IMR-90 (cell line): Measurements from ENCODE around the gene PPT2. TPM values are rescaled to one million over a fixed set of nuclear protein-coding genes. Genes with fewer than 3 reads are reported as not detected.

Experiments
- ATAC-seq: fragments of 200-7000 bp; cut with Tn5 transposase; 2 replicates; pipeline ENCODE4 v1.9.1; 2020; ENCODE audit warnings: low read depth, mild to moderate bottlenecking, moderate library complexity
- BruUV-seq: library from RNA; stranded (reverse); fragments of 400-500 nt; replicated peaks from 2 replicates; lab custom pipeline; 2021; lab: Mats Ljungman, UMichigan
- CTCF ChIA-PET: fragments of 300-600 bp; formaldehyde crosslinking; extraction: SDS; loops from one replicate; lab custom pipeline; 2021; ENCODE audit warnings: antibody characterized with exemption; lab: Yijun Ruan, JAX
- POLR2A ChIA-PET: fragments of 300-600 bp; sonication (Branson Sonifier 250); formaldehyde crosslinking; loops from one replicate; lab custom pipeline; 2022; ENCODE audit warnings: antibody characterized with exemption; ENCODE audit not compliant: unreplicated experiment; lab: Charles Lee
- DNase-seq: peaks from one replicate; pipeline ENCODE4 v3.0.0; 2013
- H2AFZ ChIP-seq: replicated peaks from 2 replicates; pipeline ENCODE3; 2013; ENCODE audit warnings: low read length, mild to moderate bottlenecking; ENCODE audit not compliant: poor library complexity
- H2AK5ac ChIP-seq: 2 replicates; pipeline ENCODE4 v1.6.1; 2013; ENCODE audit warnings: low read depth, low read length, inconsistent platforms
- H2AK9ac ChIP-seq: replicated peaks from 2 replicates; pipeline ENCODE3; 2013; ENCODE audit warnings: mild to moderate bottlenecking, low read depth, low read length, moderate library complexity; ENCODE audit not compliant: poor library complexity
- H2BK120ac ChIP-seq: 2 replicates; pipeline ENCODE4 v1.6.1; 2013; ENCODE audit warnings: low read depth, low read length, inconsistent platforms
- H2BK15ac ChIP-seq: 3 replicates; pipeline ENCODE4 v1.6.1; 2013; ENCODE audit warnings: low read depth, low read length, inconsistent platforms
- H2BK20ac ChIP-seq: 2 replicates; pipeline ENCODE4 v1.6.1; 2013; ENCODE audit warnings: low read depth, mild to moderate bottlenecking, inconsistent platforms, low read length, moderate library complexity
- H2BK5ac ChIP-seq: 2 replicates; pipeline ENCODE4 v1.6.1; 2013; ENCODE audit warnings: mild to moderate bottlenecking, low read depth, low read length, inconsistent platforms; ENCODE audit not compliant: poor library complexity, severe bottlenecking
- H3K14ac ChIP-seq: replicated peaks from 2 replicates; pipeline ENCODE4 v1.6.1; 2013; ENCODE audit warnings: low read depth, low read length, inconsistent platforms
- H3K18ac ChIP-seq: 2 replicates; pipeline ENCODE4 v1.6.1; 2013; ENCODE audit warnings: low read depth, low read length, control low read depth
- H3K23ac ChIP-seq: 2 replicates; pipeline ENCODE4 v1.6.1; 2013; ENCODE audit warnings: low read depth, low read length, inconsistent platforms
- H3K27ac ChIP-seq: 2 replicates; pipeline ENCODE4 v1.5.1; 2013; ENCODE audit warnings: mild to moderate bottlenecking, control low read depth, low read length; ENCODE audit not compliant: insufficient read depth
- H3K27me3 ChIP-seq: 2 replicates; pipeline ENCODE4 v1.6.1; 2013; ENCODE audit warnings: low read length; ENCODE audit not compliant: control insufficient read depth, insufficient read depth
- H3K36me3 ChIP-seq: 2 replicates; pipeline ENCODE4 v1.6.1; 2013; ENCODE audit warnings: low read length, mixed read lengths; ENCODE audit not compliant: control insufficient read depth, insufficient read depth
- H3K4ac ChIP-seq: 2 replicates; pipeline ENCODE4 v1.6.1; 2013; ENCODE audit warnings: low read depth, low read length, inconsistent platforms
- H3K4me1 ChIP-seq: 2 replicates; pipeline ENCODE4 v1.6.1; 2013; ENCODE audit warnings: low read length, mixed read lengths; ENCODE audit not compliant: control insufficient read depth, insufficient read depth
- H3K4me2 ChIP-seq: 2 replicates; pipeline ENCODE4 v1.6.1; 2013; ENCODE audit warnings: low read depth, mild to moderate bottlenecking, control low read depth, low read length, moderate library complexity
- H3K4me3 ChIP-seq: 2 replicates; pipeline ENCODE4 v1.5.1; 2013; ENCODE audit warnings: low read depth, mild to moderate bottlenecking, control low read depth, low read length, moderate library complexity; ENCODE audit not compliant: insufficient read depth
- H3K56ac ChIP-seq: 2 replicates; pipeline ENCODE4 v1.6.1; 2013; ENCODE audit warnings: low read length, inconsistent platforms; ENCODE audit not compliant: insufficient read depth; ENCODE audit errors: extremely low read depth
- H3K79me1 ChIP-seq, 2 experiments: 2 replicates each; pipeline ENCODE4 v1.6.1; 2013; ENCODE audit warnings: low read length in 2 of 2, inconsistent platforms in 1 of 2, low read depth in 1 of 2
- H3K9ac ChIP-seq: 2 replicates; pipeline ENCODE4 v1.6.1; 2013; ENCODE audit warnings: low read depth, low read length, control low read depth
- H3K9me1 ChIP-seq: 2 replicates; pipeline ENCODE4 v1.6.1; 2013; ENCODE audit warnings: low read length, inconsistent platforms; ENCODE audit not compliant: insufficient read depth
- H3K9me3 ChIP-seq: 2 replicates; pipeline ENCODE4 v1.6.1; 2013; ENCODE audit warnings: low read length; ENCODE audit not compliant: control insufficient read depth, insufficient read depth
- H4K20me1 ChIP-seq: 2 replicates; pipeline ENCODE4 v1.6.1; 2013; ENCODE audit warnings: low read length, inconsistent platforms; ENCODE audit not compliant: insufficient read depth
- H4K5ac ChIP-seq: 2 replicates; pipeline ENCODE4 v1.6.1; 2013; ENCODE audit warnings: mild to moderate bottlenecking, low read depth, low read length, control low read depth
- H4K8ac ChIP-seq, 2 experiments: 2 replicates each; pipeline ENCODE4 v1.6.1; 2013; ENCODE audit warnings: low read depth in 2 of 2, low read length in 2 of 2, control low read depth in 1 of 2, inconsistent platforms in 1 of 2
- H4K91ac ChIP-seq: 2 replicates; pipeline ENCODE4 v1.6.1; 2013; ENCODE audit warnings: low read depth, low read length, inconsistent platforms; ENCODE audit not compliant: insufficient read depth
- CEBPB ChIP-seq: IDR thresholded peaks from 2 replicates; pipeline ENCODE4 v1.6.1; 2012; ENCODE audit warnings: low read depth, low read length, improper control_type of control experiment
- CTCF ChIP-seq: conservative IDR thresholded peaks from 2 replicates; pipeline ENCODE4 v1.5.1; 2012; ENCODE audit warnings: mild to moderate bottlenecking, low read depth, low read length, improper control_type of control experiment
- MAFK ChIP-seq: IDR thresholded peaks from 2 replicates; pipeline ENCODE4 v1.6.1; 2012; ENCODE audit warnings: low read depth, low read length, improper control_type of control experiment
- MXI1 ChIP-seq: IDR thresholded peaks from 2 replicates; pipeline ENCODE4 v1.6.1; 2012; ENCODE audit warnings: low read depth, mild to moderate bottlenecking, low read length, moderate library complexity, borderline replicate concordance
- NFE2L2 ChIP-seq: fragments of 150-350 bp; IDR thresholded peaks from 2 replicates; pipeline ENCODE4 v1.6.1; 2016; ENCODE audit warnings: low read depth, mild to moderate bottlenecking, low read length
- POLR2A ChIP-seq: IDR thresholded peaks from 2 replicates; pipeline ENCODE4 v1.6.1; 2012; ENCODE audit warnings: mild to moderate bottlenecking, low read depth, low read length
- RCOR1 ChIP-seq: IDR thresholded peaks from 2 replicates; pipeline ENCODE4 v1.6.1; 2012; ENCODE audit warnings: mild to moderate bottlenecking, low read length, improper control_type of control experiment; ENCODE audit not compliant: insufficient replicate concordance
- USF2 ChIP-seq: fragments of 150-350 bp; IDR thresholded peaks from 2 replicates; pipeline ENCODE4 v1.6.1; 2017; ENCODE audit warnings: mild to moderate bottlenecking, antibody characterized with exemption, low read length, low read depth
- WGBS, 2 experiments: methylation state at CpG; one replicate each; pipeline versions ENCODE4 v1.1.5 to v1.1.7; 2013; ENCODE audit warnings: missing lambda C conversion rate in 2 of 2; ENCODE audit not compliant: insufficient read length in 1 of 2; ENCODE audit errors: extremely low coverage in 2 of 2; 5-methylcytosine and 5-hydroxymethylcytosine counted together
- dilution Hi-C: fragments of 300-500 bp; cut with HindIII; formaldehyde crosslinking; loops from one replicate; pipeline ENCODE4 v1.14.3; 2018; ENCODE audit warnings: low sequenced_read_pairs; ENCODE audit not compliant: unreplicated experiment
- in situ Hi-C: fragments of 300-500 bp; cut with MboI; formaldehyde crosslinking; loops from 3 replicates; pipeline ENCODE4 v1.14.3; 2019; ENCODE audit warnings: low sequenced_read_pairs, inconsistent platforms, mixed read lengths
- intact Hi-C: fragments of 100-400 bp; cut with micrococcal nuclease; formaldehyde crosslinking; loops from 2 replicates; pipeline ENCODE4 v1.10.0; 2022
- polyA plus RNA-seq, 3 experiments: library from polyadenylated mRNA; depleted of rRNA; stranded (reverse); fragments of >200 nt; gene quantifications; 2 replicates each; pipeline ENCODE4 v1.2.3, GENCODE V29; 2012; ENCODE audit warnings: low replicate concordance in 1 of 3
- total RNA-seq: library from RNA; depleted of rRNA; stranded (reverse); fragments of >200 nt; gene quantifications from 2 replicates; pipeline ENCODE4 v1.2.3, GENCODE V29; 2012

The PPT2 gene
- total and polyA plus RNA-seq, 2 of the 4 experiments (the other 2 are of a cell fraction), result 3.2 to 16.2 TPM

GRCh38 chr6:32109114-32109764 is 44.7 kb upstream of the PPT2 start, which contains the start of gene TNXB (continued):
- TF ChIP-seq MAFK, result no peak
- TF ChIP-seq POLR2A, result no peak

- Histone ChIP-seq H4K8ac (no peak overlapping the region), H2AK9ac (no peak overlapping the region), H3K14ac (no peak overlapping the region), H3K9ac (no peak overlapping the region), H3K4ac (no peak overlapping the region), H2BK120ac (no peak overlapping the region), H3K4me1 (peaks cover 36% of the 10 kb centered on the region), H3K36me3 (peaks cover 3% of the 10 kb centered on the region; the same call in 1 of the 2 replicates), H2BK20ac (no peak overlapping the region), H2BK5ac (no peak overlapping the region), H3K9me3 (no peaks in the 10 kb centered on the region), H3K4me2 (no peak overlapping the region), H3K56ac (no peak overlapping the region), H3K27ac (no peak overlapping the region), H2AK5ac (no peak overlapping the region), H3K18ac (no peak overlapping the region), H4K91ac (no peak overlapping the region), H4K20me1 (peaks cover 4% of the 10 kb centered on the region; the same call in 1 of the 2 replicates), H3K23ac (no peak overlapping the region), H2BK15ac (no peak overlapping the region), H3K9me1 (peaks cover 12% of the 10 kb centered on the region), H3K4me3 (no peak overlapping the region), H3K79me1 (peaks cover 0 to 9% of the 10 kb centered on the region in 2 experiments; a peak in 1 of 4 replicates), H4K5ac (no peak overlapping the region), H3K27me3 (peaks cover 27% of the 10 kb centered on the region), H2AFZ (no peak overlapping the region)
- no peak for DNase-seq
- no TSS peak for BruUV-seq
- intact Hi-C loops, result loop anchor here (5.0 kb wide), 1 partner anchor 152 kb away; the partner anchor contains the start of genes NELFE and SKIC2
- 60% methylated on average over 1 of the region's 6 CpGs; no CpG with 5 or more reads in 1 of the 2 experiments for WGBS, 2 experiments
- ChIA-PET CTCF (interaction anchor here (1.3 kb wide), 1 partner anchor 45 kb away, joined by 3 read pairs; no protein-coding TSS in a partner anchor), POLR2A (interaction anchor here (0.6 kb wide), 1 partner anchor 126 kb away, joined by 4 read pairs; no protein-coding TSS in a partner anchor)
- dilution Hi-C loops, result no loop called here
- no peak for ATAC-seq
- in situ Hi-C loops, result loop anchor here (10.0 kb wide), 1 partner anchor 135 kb away; the partner anchor contains the start of gene DXO
- no peak for TF ChIP-seq CEBPB
- TF ChIP-seq POLR2A, result no peak
- TF ChIP-seq NFE2L2, result no peak
- no peak for TF ChIP-seq MXI1
- no peak for TF ChIP-seq USF2
- no peak for TF ChIP-seq RCOR1
- no peak for TF ChIP-seq CTCF
Measured at GRCh38 chr6:32109765-32110160, 44.2 kb upstream of the PPT2 start.
